K562 (cell line): ENCODE results near the gene ATP5ME. TPM values are rescaled to one million over a fixed set of nuclear protein-coding genes. Genes with fewer than 3 reads are reported as not detected.
A peak's percentile ranks its signal among the peaks of the same experiment; 100 is the strongest.

ENCODE experiments used
- ARNT ChIP-seq, 2 experiments: fragments of 450-650 bp; IDR thresholded peaks; 2 replicates each; pipeline ENCODE4 v1.6.1; 2016; ENCODE audit warnings: mild to moderate bottlenecking in 1 of 2
- NCOR1 ChIP-seq: fragments of 450-650 bp; IDR thresholded peaks from 2 replicates; pipeline ENCODE4 v1.6.1; 2016; ENCODE audit warnings: mild to moderate bottlenecking, moderate library complexity
- PTTG1 ChIP-seq: fragments of 450-650 bp; IDR thresholded peaks from 2 replicates; pipeline ENCODE4 v1.6.1; 2016; ENCODE audit warnings: low read depth, mild to moderate bottlenecking, missing genetic modification characterization, missing compliant biosample characterization
- polyA plus RNA-seq, 8 experiments: library from polyadenylated mRNA; depleted of rRNA in 4 of 8; stranded (reverse) in 5 of 8; unstranded in 3 of 8; fragments of >200 nt; fragmentation: Nextera tagmentation in 2 of 8; fragmentation: Illumina TruSeq in 1 of 8; extraction: Ambion mirVana in 2 of 8; extraction: Trizol in 1 of 8; gene quantifications; 2 replicates each; pipeline versions ENCODE4 v1.2.1 to v1.2.3, GENCODE V29; 2011 to 2014; ENCODE audit warnings: inconsistent platforms in 1 of 8, missing spikeins in 1 of 8
- total RNA-seq, 7 experiments: library from RNA; depleted of rRNA in 6 of 7; stranded (reverse); fragments of >200 nt in 6 of 7; fragmentation: Illumina TruSeq in 2 of 7; extraction: Trizol in 2 of 7; gene quantifications; 2 replicates each; pipeline versions ENCODE4 v1.2.1 to v1.2.3, GENCODE V29; 2011 to 2021; ENCODE audit warnings: low replicate concordance in 1 of 7
- TF ChIP-seq, protein P1 (sequence below): sonication (generic); formaldehyde crosslinking; IDR thresholded peaks from 2 replicates; pipeline ENCODE4 v1.8.0; 2022; ENCODE audit warnings: missing genetic modification reagents, mild to moderate bottlenecking, moderate library complexity, borderline replicate concordance
- TF ChIP-seq, protein P2 (sequence below): sonication (generic); formaldehyde crosslinking; IDR thresholded peaks from 2 replicates; pipeline ENCODE4 v1.8.0; 2023; ENCODE audit warnings: missing genetic modification reagents, mild to moderate bottlenecking, borderline replicate concordance
- TF ChIP-seq, protein P3 (sequence below), 2 experiments: fragments of 200-800 bp in 1 of 2; sonication (Bioruptor generic) in 1 of 2; sonication (generic) in 1 of 2; formaldehyde crosslinking in 1 of 2; IDR thresholded peaks in 1 of 2; conservative IDR thresholded peaks in 1 of 2; 2 replicates each; pipeline versions ENCODE4 v1.5.0 to v1.6.1; 2016 to 2020; ENCODE audit warnings: missing compliant biosample characterization in 1 of 2, missing genetic modification characterization in 1 of 2, missing genetic modification reagents in 1 of 2
- TF ChIP-seq, protein P4 (sequence below): fragments of 450-650 bp; IDR thresholded peaks from 2 replicates; pipeline ENCODE4 v1.6.1; 2016; ENCODE audit warnings: mild to moderate bottlenecking, moderate library complexity

Gene ATP5ME
- total and polyA plus RNA-seq, 9 of the 15 experiments (the other 6 are each of a cell fraction or from before 2014, with no cell fraction given) = 509 to 2,480 (median 887) TPM

DNA sequence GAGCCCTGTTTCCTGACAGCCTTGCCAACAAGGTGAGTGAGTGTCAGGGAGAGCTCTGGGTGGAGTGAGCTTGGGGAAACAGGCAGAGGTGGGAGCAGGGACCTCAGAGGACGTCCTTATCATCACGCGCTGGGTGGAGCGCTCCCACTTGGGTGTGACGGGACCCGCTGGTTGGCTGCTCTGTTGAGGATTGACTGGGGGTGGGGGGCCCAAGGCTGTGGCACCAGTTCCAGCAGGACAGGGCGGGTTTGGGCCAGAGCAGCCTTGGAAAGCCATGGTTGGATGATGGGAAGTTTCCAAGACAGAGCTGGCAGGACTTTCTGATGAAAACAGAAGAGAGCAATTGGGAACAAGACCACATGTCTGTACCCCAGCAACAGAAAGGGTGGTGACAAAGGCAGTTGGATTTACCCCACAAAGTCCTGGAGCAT lies 28.6 kb upstream of the ATP5ME start (continued):
- TF ChIP-seq NCOR1 (no peak), PTTG1 (tag) (no peak), ARNT (IDR thresholded peaks at IDR 0.05) (no peak)
- TF ChIP-seq, protein P1, sequence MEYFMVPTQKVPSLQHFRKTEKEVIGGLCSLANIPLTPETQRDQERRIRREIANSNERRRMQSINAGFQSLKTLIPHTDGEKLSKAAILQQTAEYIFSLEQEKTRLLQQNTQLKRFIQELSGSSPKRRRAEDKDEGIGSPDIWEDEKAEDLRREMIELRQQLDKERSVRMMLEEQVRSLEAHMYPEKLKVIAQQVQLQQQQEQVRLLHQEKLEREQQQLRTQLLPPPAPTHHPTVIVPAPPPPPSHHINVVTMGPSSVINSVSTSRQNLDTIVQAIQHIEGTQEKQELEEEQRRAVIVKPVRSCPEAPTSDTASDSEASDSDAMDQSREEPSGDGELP (CRISPR knock-in tag) = peak; percentile 14; the same call in 1 of the 2 replicates
- TF ChIP-seq, protein P2, sequence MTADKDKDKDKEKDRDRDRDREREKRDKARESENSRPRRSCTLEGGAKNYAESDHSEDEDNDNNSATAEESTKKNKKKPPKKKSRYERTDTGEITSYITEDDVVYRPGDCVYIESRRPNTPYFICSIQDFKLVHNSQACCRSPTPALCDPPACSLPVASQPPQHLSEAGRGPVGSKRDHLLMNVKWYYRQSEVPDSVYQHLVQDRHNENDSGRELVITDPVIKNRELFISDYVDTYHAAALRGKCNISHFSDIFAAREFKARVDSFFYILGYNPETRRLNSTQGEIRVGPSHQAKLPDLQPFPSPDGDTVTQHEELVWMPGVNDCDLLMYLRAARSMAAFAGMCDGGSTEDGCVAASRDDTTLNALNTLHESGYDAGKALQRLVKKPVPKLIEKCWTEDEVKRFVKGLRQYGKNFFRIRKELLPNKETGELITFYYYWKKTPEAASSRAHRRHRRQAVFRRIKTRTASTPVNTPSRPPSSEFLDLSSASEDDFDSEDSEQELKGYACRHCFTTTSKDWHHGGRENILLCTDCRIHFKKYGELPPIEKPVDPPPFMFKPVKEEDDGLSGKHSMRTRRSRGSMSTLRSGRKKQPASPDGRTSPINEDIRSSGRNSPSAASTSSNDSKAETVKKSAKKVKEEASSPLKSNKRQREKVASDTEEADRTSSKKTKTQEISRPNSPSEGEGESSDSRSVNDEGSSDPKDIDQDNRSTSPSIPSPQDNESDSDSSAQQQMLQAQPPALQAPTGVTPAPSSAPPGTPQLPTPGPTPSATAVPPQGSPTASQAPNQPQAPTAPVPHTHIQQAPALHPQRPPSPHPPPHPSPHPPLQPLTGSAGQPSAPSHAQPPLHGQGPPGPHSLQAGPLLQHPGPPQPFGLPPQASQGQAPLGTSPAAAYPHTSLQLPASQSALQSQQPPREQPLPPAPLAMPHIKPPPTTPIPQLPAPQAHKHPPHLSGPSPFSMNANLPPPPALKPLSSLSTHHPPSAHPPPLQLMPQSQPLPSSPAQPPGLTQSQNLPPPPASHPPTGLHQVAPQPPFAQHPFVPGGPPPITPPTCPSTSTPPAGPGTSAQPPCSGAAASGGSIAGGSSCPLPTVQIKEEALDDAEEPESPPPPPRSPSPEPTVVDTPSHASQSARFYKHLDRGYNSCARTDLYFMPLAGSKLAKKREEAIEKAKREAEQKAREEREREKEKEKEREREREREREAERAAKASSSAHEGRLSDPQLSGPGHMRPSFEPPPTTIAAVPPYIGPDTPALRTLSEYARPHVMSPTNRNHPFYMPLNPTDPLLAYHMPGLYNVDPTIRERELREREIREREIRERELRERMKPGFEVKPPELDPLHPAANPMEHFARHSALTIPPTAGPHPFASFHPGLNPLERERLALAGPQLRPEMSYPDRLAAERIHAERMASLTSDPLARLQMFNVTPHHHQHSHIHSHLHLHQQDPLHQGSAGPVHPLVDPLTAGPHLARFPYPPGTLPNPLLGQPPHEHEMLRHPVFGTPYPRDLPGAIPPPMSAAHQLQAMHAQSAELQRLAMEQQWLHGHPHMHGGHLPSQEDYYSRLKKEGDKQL (CRISPR knock-in tag) = no peak
- TF ChIP-seq, protein P3, sequence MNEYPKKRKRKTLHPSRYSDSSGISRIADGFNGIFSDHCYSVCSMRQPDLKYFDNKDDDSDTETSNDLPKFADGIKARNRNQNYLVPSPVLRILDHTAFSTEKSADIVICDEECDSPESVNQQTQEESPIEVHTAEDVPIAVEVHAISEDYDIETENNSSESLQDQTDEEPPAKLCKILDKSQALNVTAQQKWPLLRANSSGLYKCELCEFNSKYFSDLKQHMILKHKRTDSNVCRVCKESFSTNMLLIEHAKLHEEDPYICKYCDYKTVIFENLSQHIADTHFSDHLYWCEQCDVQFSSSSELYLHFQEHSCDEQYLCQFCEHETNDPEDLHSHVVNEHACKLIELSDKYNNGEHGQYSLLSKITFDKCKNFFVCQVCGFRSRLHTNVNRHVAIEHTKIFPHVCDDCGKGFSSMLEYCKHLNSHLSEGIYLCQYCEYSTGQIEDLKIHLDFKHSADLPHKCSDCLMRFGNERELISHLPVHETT (CRISPR knock-in tag; conservative IDR thresholded peaks at IDR 0.05 in 1 of 2, IDR thresholded peaks at IDR 0.05 in 1 of 2) = no peak
- TF ChIP-seq, protein P4, sequence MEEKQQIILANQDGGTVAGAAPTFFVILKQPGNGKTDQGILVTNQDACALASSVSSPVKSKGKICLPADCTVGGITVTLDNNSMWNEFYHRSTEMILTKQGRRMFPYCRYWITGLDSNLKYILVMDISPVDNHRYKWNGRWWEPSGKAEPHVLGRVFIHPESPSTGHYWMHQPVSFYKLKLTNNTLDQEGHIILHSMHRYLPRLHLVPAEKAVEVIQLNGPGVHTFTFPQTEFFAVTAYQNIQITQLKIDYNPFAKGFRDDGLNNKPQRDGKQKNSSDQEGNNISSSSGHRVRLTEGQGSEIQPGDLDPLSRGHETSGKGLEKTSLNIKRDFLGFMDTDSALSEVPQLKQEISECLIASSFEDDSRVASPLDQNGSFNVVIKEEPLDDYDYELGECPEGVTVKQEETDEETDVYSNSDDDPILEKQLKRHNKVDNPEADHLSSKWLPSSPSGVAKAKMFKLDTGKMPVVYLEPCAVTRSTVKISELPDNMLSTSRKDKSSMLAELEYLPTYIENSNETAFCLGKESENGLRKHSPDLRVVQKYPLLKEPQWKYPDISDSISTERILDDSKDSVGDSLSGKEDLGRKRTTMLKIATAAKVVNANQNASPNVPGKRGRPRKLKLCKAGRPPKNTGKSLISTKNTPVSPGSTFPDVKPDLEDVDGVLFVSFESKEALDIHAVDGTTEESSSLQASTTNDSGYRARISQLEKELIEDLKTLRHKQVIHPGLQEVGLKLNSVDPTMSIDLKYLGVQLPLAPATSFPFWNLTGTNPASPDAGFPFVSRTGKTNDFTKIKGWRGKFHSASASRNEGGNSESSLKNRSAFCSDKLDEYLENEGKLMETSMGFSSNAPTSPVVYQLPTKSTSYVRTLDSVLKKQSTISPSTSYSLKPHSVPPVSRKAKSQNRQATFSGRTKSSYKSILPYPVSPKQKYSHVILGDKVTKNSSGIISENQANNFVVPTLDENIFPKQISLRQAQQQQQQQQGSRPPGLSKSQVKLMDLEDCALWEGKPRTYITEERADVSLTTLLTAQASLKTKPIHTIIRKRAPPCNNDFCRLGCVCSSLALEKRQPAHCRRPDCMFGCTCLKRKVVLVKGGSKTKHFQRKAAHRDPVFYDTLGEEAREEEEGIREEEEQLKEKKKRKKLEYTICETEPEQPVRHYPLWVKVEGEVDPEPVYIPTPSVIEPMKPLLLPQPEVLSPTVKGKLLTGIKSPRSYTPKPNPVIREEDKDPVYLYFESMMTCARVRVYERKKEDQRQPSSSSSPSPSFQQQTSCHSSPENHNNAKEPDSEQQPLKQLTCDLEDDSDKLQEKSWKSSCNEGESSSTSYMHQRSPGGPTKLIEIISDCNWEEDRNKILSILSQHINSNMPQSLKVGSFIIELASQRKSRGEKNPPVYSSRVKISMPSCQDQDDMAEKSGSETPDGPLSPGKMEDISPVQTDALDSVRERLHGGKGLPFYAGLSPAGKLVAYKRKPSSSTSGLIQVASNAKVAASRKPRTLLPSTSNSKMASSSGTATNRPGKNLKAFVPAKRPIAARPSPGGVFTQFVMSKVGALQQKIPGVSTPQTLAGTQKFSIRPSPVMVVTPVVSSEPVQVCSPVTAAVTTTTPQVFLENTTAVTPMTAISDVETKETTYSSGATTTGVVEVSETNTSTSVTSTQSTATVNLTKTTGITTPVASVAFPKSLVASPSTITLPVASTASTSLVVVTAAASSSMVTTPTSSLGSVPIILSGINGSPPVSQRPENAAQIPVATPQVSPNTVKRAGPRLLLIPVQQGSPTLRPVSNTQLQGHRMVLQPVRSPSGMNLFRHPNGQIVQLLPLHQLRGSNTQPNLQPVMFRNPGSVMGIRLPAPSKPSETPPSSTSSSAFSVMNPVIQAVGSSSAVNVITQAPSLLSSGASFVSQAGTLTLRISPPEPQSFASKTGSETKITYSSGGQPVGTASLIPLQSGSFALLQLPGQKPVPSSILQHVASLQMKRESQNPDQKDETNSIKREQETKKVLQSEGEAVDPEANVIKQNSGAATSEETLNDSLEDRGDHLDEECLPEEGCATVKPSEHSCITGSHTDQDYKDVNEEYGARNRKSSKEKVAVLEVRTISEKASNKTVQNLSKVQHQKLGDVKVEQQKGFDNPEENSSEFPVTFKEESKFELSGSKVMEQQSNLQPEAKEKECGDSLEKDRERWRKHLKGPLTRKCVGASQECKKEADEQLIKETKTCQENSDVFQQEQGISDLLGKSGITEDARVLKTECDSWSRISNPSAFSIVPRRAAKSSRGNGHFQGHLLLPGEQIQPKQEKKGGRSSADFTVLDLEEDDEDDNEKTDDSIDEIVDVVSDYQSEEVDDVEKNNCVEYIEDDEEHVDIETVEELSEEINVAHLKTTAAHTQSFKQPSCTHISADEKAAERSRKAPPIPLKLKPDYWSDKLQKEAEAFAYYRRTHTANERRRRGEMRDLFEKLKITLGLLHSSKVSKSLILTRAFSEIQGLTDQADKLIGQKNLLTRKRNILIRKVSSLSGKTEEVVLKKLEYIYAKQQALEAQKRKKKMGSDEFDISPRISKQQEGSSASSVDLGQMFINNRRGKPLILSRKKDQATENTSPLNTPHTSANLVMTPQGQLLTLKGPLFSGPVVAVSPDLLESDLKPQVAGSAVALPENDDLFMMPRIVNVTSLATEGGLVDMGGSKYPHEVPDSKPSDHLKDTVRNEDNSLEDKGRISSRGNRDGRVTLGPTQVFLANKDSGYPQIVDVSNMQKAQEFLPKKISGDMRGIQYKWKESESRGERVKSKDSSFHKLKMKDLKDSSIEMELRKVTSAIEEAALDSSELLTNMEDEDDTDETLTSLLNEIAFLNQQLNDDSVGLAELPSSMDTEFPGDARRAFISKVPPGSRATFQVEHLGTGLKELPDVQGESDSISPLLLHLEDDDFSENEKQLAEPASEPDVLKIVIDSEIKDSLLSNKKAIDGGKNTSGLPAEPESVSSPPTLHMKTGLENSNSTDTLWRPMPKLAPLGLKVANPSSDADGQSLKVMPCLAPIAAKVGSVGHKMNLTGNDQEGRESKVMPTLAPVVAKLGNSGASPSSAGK = peak; percentile 44; the same call in 1 of the 2 replicates
